Measurements from ENCODE around the gene TMPRSS9. TPM values are rescaled to one million over a fixed set of nuclear protein-coding genes. Genes with fewer than 3 reads are reported as not detected.
A peak's percentile ranks its signal among the peaks of the same experiment; 100 is the strongest.

Gene TMPRSS9
- total RNA-seq, 1 donor from 2014 or later, result not detected

GRCh38 chr19:2328401-2329148, 31.5 kb upstream of the TMPRSS9 start, which contains the start of the genes LSM7 and SPPL2B:
TSS of gene LSM7 (minus strand) at chr19:2328586. CDS start at chr19:2328566, 20 bp downstream.
TSS of gene SPPL2B (plus strand) at chr19:2328684. CDS start at chr19:2328710, 26 bp downstream.
- peak; percentile 97 for ATAC-seq

GRCh38 chr19:2329149-2329478, 31.0 kb upstream of the TMPRSS9 start:
- DNase-seq (no peak), ATAC-seq (peak; percentile 11)
- intact Hi-C loops (cut with micrococcal nuclease), result no loop called here

More at GRCh38 chr19:2328401-2329148, 31.5 kb upstream of the TMPRSS9 start, which contains the start of the genes LSM7 and SPPL2B:
- peak; percentile 96 for DNase-seq
- intact Hi-C loops (cut with micrococcal nuclease), result no loop called here

GRCh38 chr19:2329501-2329916, 30.6 kb upstream of the TMPRSS9 start:
- DNase-seq (no peak), ATAC-seq (no peak)
- intact Hi-C loops (cut with micrococcal nuclease), result no loop called here

- intact Hi-C loops (cut with micrococcal nuclease), result no loop called here
These were observed 29.8 kb upstream of the TMPRSS9 start for GRCh38 chr19:2330255-2330631.

GRCh38 chr19:2330632-2331284, 29.3 kb upstream of the TMPRSS9 start:
- intact Hi-C loops (cut with micrococcal nuclease), result no loop called here
- ATAC-seq (no peak), DNase-seq (no peak)

More at GRCh38 chr19:2330255-2330631, 29.8 kb upstream of the TMPRSS9 start:
- no peak for ATAC-seq
- no peak for DNase-seq

GRCh38 chr19:2331601-2332246, 28.3 kb upstream of the TMPRSS9 start:
- intact Hi-C loops (cut with micrococcal nuclease), result no loop called here
- DNase-seq, result no peak
- no peak for ATAC-seq

- ATAC-seq (no peak), DNase-seq (no peak)
- intact Hi-C loops (cut with micrococcal nuclease), result no loop called here
These were observed 27.6 kb upstream of the TMPRSS9 start for GRCh38 chr19:2332341-2333026.

GRCh38 chr19:2333027-2333806, 26.8 kb upstream of the TMPRSS9 start:
- ATAC-seq, result no peak
- intact Hi-C loops (cut with micrococcal nuclease), result no loop called here
- DNase-seq, result no peak

GRCh38 chr19:2333807-2334211, 26.3 kb upstream of the TMPRSS9 start:
- intact Hi-C loops (cut with micrococcal nuclease), result no loop called here
- DNase-seq, result no peak
- no peak for ATAC-seq

- intact Hi-C loops (cut with micrococcal nuclease), result no loop called here
- ATAC-seq (no peak), DNase-seq (no peak)
These were observed 25.6 kb upstream of the TMPRSS9 start for GRCh38 chr19:2334426-2334825.

- ATAC-seq (no peak), DNase-seq (no peak)
- intact Hi-C loops (cut with micrococcal nuclease), result no loop called here
These were observed 24.8 kb upstream of the TMPRSS9 start for GRCh38 chr19:2334986-2335846.

- ATAC-seq, result no peak
- intact Hi-C loops (cut with micrococcal nuclease), result no loop called here
- no peak for DNase-seq
These were observed 24.2 kb upstream of the TMPRSS9 start for GRCh38 chr19:2335848-2336247.

- intact Hi-C loops (cut with micrococcal nuclease), result no loop called here
- ATAC-seq, result no peak
These were observed 23.3 kb upstream of the TMPRSS9 start for GRCh38 chr19:2336528-2337328.

GRCh38 chr19:2337329-2337707, 22.7 kb upstream of the TMPRSS9 start:
- intact Hi-C loops (cut with micrococcal nuclease), result no loop called here
- peak; percentile 64 for DNase-seq
- peak; percentile 26 for ATAC-seq

More at GRCh38 chr19:2336528-2337328, 23.3 kb upstream of the TMPRSS9 start:
- DNase-seq, result no peak

- ATAC-seq (no peak), DNase-seq (no peak)
- intact Hi-C loops (cut with micrococcal nuclease), result no loop called here
These were observed 21.9 kb upstream of the TMPRSS9 start for GRCh38 chr19:2338055-2338615.

GRCh38 chr19:2338751-2339643, 21.1 kb upstream of the TMPRSS9 start:
- intact Hi-C loops (cut with micrococcal nuclease), result no loop called here
- ATAC-seq (no peak), DNase-seq (no peak)

All from left ventricle myocardium superior (tissue), 1 donor.